ENCODE measurements around the gene ADM. TPM values are rescaled to one million over a fixed set of nuclear protein-coding genes. Genes with fewer than 3 reads are reported as not detected.

ADM gene
- total RNA-seq, 1 experiment from 2014 or later: 21.9 TPM

GRCh38 chr11:10317776-10318526 lies 13.1 kb downstream of the ADM start:
- Histone ChIP-seq H3K4me1 (replicated peaks; ENCODE audit: insufficient read depth) (peaks cover 8% of the 10 kb centered on the region), H3K9me2 (ENCODE audit: insufficient read depth) (no peaks in the 10 kb centered on the region), H3K27me3 (ENCODE audit: insufficient read depth, low read depth) (no peaks in the 10 kb centered on the region), H3K4me2 (no peak overlapping the region), H3K79me2 (ENCODE audit: low read depth) (no peaks in the 10 kb centered on the region), H4K20me1 (ENCODE audit: insufficient read depth) (no peaks in the 10 kb centered on the region), H2AFZ (no peak overlapping the region), H3K9me3 (ENCODE audit: insufficient read depth, low read depth) (no peaks in the 10 kb centered on the region), H3K4me3 (no peak overlapping the region), H3K27ac (no peak overlapping the region), H3K36me3 (ENCODE audit: low read depth) (no peaks in the 10 kb centered on the region), H3F3A (ENCODE audit: insufficient read depth, low read depth) (peaks cover 7% of the 10 kb centered on the region)
- BruUV-seq (replicated peaks): no TSS peak
- TF ChIP-seq CTCF (conservative IDR thresholded peaks at IDR 0.05): no peak
- no peak for TF ChIP-seq EZH2 (IDR thresholded peaks at IDR 0.05; ENCODE audit: low read depth)
- ChIA-PET POLR2A (ENCODE audit: unreplicated experiment) (no interaction called here), CTCF (no interaction called here)
- DNase-seq: no peak
- intact Hi-C loops (cut with micrococcal nuclease; ENCODE audit: unreplicated experiment): no loop called here

GRCh38 chr11:10318527-10318802 lies 13.6 kb downstream of the ADM start:
- ChIA-PET CTCF (no interaction called here), POLR2A (ENCODE audit: unreplicated experiment) (no interaction called here)
- no peaks in the 10 kb centered on the region for H3K36me3 ChIP-seq (ENCODE audit: low read depth)
- peaks cover 7% of the 10 kb centered on the region for H3F3A ChIP-seq (ENCODE audit: insufficient read depth, low read depth)
- no peaks in the 10 kb centered on the region for H3K79me2 ChIP-seq (ENCODE audit: low read depth)
- DNase-seq: no peak
- H3K4me3 ChIP-seq: no peak overlapping the region
- BruUV-seq (replicated peaks): no TSS peak
- H3K9me2 ChIP-seq (ENCODE audit: insufficient read depth): no peaks in the 10 kb centered on the region
- no peak for TF ChIP-seq CTCF (conservative IDR thresholded peaks at IDR 0.05)
- no peak for TF ChIP-seq EZH2 (IDR thresholded peaks at IDR 0.05; ENCODE audit: low read depth)
- no peak overlapping the region for H3K27ac ChIP-seq
- H3K9me3 ChIP-seq (ENCODE audit: insufficient read depth, low read depth): no peaks in the 10 kb centered on the region
- H4K20me1 ChIP-seq (ENCODE audit: insufficient read depth): no peaks in the 10 kb centered on the region
- peaks cover 12% of the 10 kb centered on the region for H3K4me1 ChIP-seq (replicated peaks; ENCODE audit: insufficient read depth)
- H3K27me3 ChIP-seq (ENCODE audit: insufficient read depth, low read depth): no peaks in the 10 kb centered on the region
- no peak overlapping the region for H2AFZ ChIP-seq
- H3K4me2 ChIP-seq: no peak overlapping the region
- intact Hi-C loops (cut with micrococcal nuclease; ENCODE audit: unreplicated experiment): no loop called here

GRCh38 chr11:10319702-10320558 lies 15.1 kb downstream of the ADM start:
- POLR2A ChIA-PET (ENCODE audit: unreplicated experiment): no interaction called here

More at GRCh38 chr11:10319702-10320558, 15.1 kb downstream of the ADM start:
- Histone ChIP-seq H4K20me1 (ENCODE audit: insufficient read depth) (no peaks in the 10 kb centered on the region), H2AFZ (no peak overlapping the region), H3K36me3 (ENCODE audit: low read depth) (no peaks in the 10 kb centered on the region), H3K4me1 (replicated peaks; ENCODE audit: insufficient read depth) (peaks cover 18% of the 10 kb centered on the region), H3K9me2 (ENCODE audit: insufficient read depth) (no peaks in the 10 kb centered on the region), H3K27ac (no peak overlapping the region), H3K79me2 (ENCODE audit: low read depth) (no peaks in the 10 kb centered on the region), H3K4me2 (no peak overlapping the region), H3K9me3 (ENCODE audit: insufficient read depth, low read depth) (no peaks in the 10 kb centered on the region), H3K4me3 (no peak overlapping the region), H3F3A (ENCODE audit: insufficient read depth, low read depth) (peaks cover 7% of the 10 kb centered on the region), H3K27me3 (ENCODE audit: insufficient read depth, low read depth) (no peaks in the 10 kb centered on the region)
- CTCF ChIA-PET: no interaction called here
- no peak for DNase-seq
- intact Hi-C loops (cut with micrococcal nuclease; ENCODE audit: unreplicated experiment): no loop called here
- BruUV-seq (replicated peaks): no TSS peak
- TF ChIP-seq EZH2 (IDR thresholded peaks at IDR 0.05; ENCODE audit: low read depth): no peak

Measured in PC-9 (cell line).